Mesodermal cell (in vitro differentiated cells): Measurements from ENCODE around the gene CACNA1C.

Source experiments
- H3K27ac ChIP-seq: 2 replicates; pipeline ENCODE4 v1.7.0; 2013; ENCODE audit warnings: mild to moderate bottlenecking, low read depth, low read length, moderate library complexity; ENCODE audit not compliant: severe bottlenecking
- H3K36me3 ChIP-seq: 2 replicates; pipeline ENCODE4 v1.7.1; 2013; ENCODE audit warnings: mild to moderate bottlenecking, low read length, moderate library complexity; ENCODE audit not compliant: control insufficient read depth, insufficient read depth
- H3K4me1 ChIP-seq: one replicate; pipeline ENCODE4 v1.7.1; 2013; ENCODE audit warnings: mild to moderate bottlenecking, low read length; ENCODE audit not compliant: insufficient read depth, control insufficient read depth, poor library complexity, severe bottlenecking
- H3K4me3 ChIP-seq: 2 replicates; pipeline ENCODE4 v1.7.0; 2013; ENCODE audit warnings: low read length, control low read depth, mild to moderate bottlenecking; ENCODE audit not compliant: insufficient read depth, poor library complexity, severe bottlenecking; ENCODE audit errors: extremely low read depth
- H3K9me3 ChIP-seq: 2 replicates; pipeline ENCODE4 v1.7.1; 2013; ENCODE audit warnings: mild to moderate bottlenecking, low read length, moderate library complexity; ENCODE audit not compliant: control insufficient read depth
- WGBS, 2 experiments: methylation state at CpG; one replicate each; pipeline ENCODE4 v1.1.5; 2013; ENCODE audit warnings: missing lambda C conversion rate in 2 of 2; ENCODE audit not compliant: insufficient coverage in 2 of 2; 5-methylcytosine and 5-hydroxymethylcytosine counted together

CACNA1C gene

GRCh38 chr12:2642896-2643425 lies 590.2 kb downstream of the CACNA1C start:
- H3K27ac ChIP-seq, result no peak overlapping the region
- no peaks in the 10 kb centered on the region for H3K36me3 ChIP-seq
- no peak overlapping the region for H3K4me3 ChIP-seq
- WGBS, 2 experiments, result 86 to 87% methylated on average over 4 to 7 of the region's 7 CpGs
- no peaks in the 10 kb centered on the region for H3K9me3 ChIP-seq
- peaks cover 13% of the 10 kb centered on the region for H3K4me1 ChIP-seq

DNA sequence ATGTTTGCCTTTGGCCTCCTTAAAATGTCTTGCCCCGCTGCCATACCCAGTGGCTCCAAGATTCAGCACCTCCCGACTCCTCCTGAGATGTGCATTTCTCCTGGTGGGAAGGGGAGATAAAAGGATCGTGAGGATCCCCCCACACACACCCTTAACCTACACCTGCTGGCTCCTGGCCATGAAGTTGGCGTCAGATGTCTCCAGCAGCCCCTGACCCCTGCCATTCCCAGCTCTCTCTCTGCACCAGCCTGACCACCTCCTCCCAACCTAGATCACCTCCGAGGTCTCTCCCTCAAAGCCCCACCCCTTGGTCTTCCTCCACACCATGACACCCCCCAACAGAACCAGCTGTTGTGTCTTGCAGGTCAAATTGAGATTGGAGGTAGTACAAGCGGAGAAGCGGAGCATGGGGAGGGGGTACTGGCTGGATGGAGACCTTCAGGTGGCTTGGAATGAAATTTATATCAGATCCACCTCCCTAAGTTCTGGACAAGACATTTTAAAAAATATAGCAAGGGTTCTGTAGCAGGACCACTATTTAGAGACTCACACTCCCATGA lies 590.9 kb downstream of the CACNA1C start:
- 83 to 100% methylated on average over 1 of the region's 7 CpGs for WGBS, 2 experiments
- no peak overlapping the region for H3K4me3 ChIP-seq
- no peaks in the 10 kb centered on the region for H3K9me3 ChIP-seq
- H3K4me1 ChIP-seq, result peaks cover 13% of the 10 kb centered on the region
- H3K27ac ChIP-seq, result no peak overlapping the region
- H3K36me3 ChIP-seq, result no peaks in the 10 kb centered on the region

DNA sequence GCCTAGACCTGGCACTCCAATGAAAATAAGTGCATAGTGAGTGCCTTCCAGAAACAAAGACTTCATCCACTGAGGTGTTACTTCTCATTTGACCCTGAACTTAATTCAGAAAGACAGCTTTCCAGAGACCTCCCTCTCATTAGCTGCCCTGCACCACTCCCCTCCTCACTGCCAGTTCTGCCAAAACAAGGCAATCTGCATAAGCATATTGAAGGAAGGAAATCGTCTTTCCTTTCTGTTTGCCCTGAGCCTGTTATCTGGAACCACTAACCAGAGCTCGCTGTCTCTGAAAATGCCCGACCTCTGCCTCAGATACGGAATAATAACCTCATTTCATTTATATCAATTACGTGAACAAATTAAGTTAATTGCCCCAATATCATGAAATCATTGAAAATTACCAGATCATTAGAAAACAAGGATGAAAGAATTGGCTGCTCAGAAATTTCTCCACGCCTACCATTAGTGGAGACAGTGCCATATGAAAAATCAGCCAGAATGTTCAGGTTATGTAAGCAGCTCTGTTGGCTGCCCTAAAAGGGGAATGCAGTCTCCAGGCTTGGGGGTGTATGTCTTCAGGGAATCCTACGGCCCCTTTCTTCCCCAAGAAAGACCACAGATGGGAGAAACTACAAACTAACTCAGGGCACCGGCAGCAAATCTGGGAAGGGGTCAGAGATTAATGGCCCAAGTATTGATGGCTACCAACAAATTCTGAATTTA lies 592.1 kb downstream of the CACNA1C start:
- Histone ChIP-seq H3K4me3 (no peak overlapping the region), H3K9me3 (no peaks in the 10 kb centered on the region), H3K36me3 (no peaks in the 10 kb centered on the region), H3K27ac (no peak overlapping the region), H3K4me1 (peaks cover 10% of the 10 kb centered on the region)
- WGBS, 2 experiments, result 78 to 80% methylated on average over 3 to 5 of the region's 8 CpGs

- Histone ChIP-seq H3K36me3 (no peaks in the 10 kb centered on the region), H3K4me1 (peaks cover 5% of the 10 kb centered on the region), H3K4me3 (no peak overlapping the region), H3K9me3 (no peaks in the 10 kb centered on the region), H3K27ac (no peak overlapping the region)
- WGBS, 2 experiments, result 92 to 96% methylated on average over 8 of the region's 8 CpGs
Observed at GRCh38 chr12:2645460-2645859, 592.7 kb downstream of the CACNA1C start.

DNA sequence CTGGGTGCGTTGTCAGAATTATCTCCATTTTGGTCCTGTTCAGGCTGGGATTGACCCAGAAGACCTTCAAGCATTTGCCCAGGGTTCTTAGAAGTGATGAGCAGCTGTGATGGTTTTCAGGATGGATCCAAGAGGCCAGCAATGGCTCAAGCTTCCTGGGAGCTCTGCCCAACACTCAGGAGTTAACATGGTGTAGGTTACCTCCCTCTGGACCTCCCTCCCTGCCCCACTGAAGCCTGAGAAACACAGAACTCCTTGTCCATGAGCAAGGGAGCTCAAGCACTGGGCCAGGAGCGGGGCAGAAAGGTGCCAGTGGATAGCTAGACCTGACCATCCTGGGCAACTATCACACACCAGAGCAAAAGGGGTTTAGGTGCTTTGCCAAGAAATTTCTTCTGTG lies 593.6 kb downstream of the CACNA1C start:
- no peaks in the 10 kb centered on the region for H3K4me1 ChIP-seq
- H3K36me3 ChIP-seq, result no peaks in the 10 kb centered on the region
- H3K27ac ChIP-seq, result no peak overlapping the region
- no peak overlapping the region for H3K4me3 ChIP-seq
- no peaks in the 10 kb centered on the region for H3K9me3 ChIP-seq
- WGBS, 2 experiments, result 90 to 92% methylated on average over 2 of the region's 2 CpGs

DNA sequence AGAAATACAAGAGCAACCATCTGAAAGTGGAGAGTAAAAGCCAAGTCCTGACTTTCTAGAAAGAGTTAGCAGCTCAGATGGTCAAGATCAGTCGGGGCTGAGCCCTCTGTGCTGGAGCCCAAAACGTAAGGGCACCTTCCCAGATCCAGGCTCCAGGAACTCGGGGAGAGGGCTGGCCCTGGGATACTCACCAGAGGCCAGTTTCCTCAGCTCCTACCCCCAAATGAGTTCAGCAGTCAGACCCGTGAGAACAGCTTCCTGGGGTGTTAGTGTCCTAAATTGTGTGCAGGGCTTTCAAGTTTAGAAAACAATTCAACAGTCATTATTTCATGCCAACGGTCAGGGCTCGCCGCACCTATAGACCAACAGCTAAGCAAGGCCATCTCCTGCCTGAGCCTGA lies 594.4 kb downstream of the CACNA1C start:
- WGBS, 2 experiments, result 90 to 93% methylated on average over 3 to 6 of the region's 7 CpGs

DNA sequence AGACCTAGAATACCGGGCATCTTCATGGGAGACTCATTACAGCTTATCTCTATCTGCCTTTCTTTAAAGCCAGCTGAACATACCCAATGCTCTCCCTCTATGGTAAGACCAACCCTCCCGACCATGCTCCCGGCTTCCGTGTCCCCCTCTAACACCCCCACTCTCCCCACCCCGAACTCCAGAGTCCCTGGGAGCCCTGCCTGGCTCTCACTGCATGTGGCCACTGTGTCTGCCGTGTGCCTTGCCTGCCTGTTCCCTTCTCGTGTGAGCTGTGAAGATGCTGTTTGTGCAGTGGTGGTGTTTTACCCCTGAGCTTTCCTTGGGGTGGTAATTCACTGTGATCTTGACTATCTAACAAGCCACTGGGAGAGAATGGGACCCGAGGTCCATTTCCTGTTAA lies 595.6 kb downstream of the CACNA1C start:
- Histone ChIP-seq H3K9me3 (no peaks in the 10 kb centered on the region), H3K4me1 (no peaks in the 10 kb centered on the region), H3K36me3 (no peaks in the 10 kb centered on the region), H3K4me3 (no peak overlapping the region), H3K27ac (no peak overlapping the region)
- 88 to 93% methylated on average over 4 of the region's 8 CpGs for WGBS, 2 experiments

More for the DNA sequence above, 594.4 kb downstream of the CACNA1C start:
- Histone ChIP-seq H3K4me1 (no peaks in the 10 kb centered on the region), H3K9me3 (no peaks in the 10 kb centered on the region), H3K27ac (no peak overlapping the region), H3K4me3 (no peak overlapping the region), H3K36me3 (no peaks in the 10 kb centered on the region)

GRCh38 chr12:2649201-2650030 lies 596.6 kb downstream of the CACNA1C start:
- no peak overlapping the region for H3K4me3 ChIP-seq
- H3K27ac ChIP-seq, result no peak overlapping the region
- H3K36me3 ChIP-seq, result no peaks in the 10 kb centered on the region
- WGBS, 2 experiments, result 90 to 95% methylated on average over 10 to 11 of the region's 16 CpGs
- no peaks in the 10 kb centered on the region for H3K4me1 ChIP-seq
- no peaks in the 10 kb centered on the region for H3K9me3 ChIP-seq

DNA sequence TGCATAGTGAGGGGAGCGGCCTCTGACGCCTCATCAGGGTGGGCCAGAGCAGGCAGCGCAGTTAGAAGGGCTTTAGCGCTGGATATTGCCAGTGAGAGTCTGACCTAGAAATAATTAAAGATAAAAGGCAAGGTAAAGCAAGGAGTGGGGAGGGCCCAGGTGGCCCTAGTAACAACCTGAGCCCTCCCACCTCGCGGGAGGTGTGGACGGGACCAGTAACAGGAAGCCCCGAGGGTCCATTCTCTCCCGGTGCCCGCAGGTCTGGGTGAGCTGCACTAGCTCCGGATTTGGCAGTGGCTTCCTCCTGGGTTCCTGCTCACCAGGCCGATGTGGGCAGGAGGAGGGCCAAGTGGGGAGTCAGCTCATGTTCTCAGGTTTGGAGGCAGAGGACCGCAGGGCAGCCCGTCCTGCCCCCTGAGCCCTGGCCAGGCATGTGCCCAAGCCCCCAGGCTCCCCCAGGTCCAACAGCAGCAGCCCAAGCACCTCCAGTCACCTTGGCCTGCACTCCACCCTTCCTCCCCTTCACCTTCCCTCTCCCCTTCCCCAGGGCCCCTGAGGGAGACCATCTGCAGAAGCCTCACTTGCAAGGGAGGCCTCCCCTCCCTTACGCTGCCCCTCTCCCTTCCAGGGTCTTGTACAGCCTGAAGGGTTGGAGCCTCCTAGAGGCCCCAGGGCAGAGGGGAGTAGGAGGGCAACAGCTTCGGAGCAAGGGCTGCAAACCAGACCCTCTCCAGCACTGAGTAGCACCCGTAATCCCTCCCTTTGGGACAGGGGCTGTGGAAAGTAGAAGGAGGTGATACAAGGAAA lies 597.7 kb downstream of the CACNA1C start:
- Histone ChIP-seq H3K9me3 (no peaks in the 10 kb centered on the region), H3K4me1 (no peaks in the 10 kb centered on the region), H3K27ac (no peak overlapping the region), H3K4me3 (no peak overlapping the region), H3K36me3 (no peaks in the 10 kb centered on the region)
- WGBS, 2 experiments, result 71 to 78% methylated on average over 10 to 14 of the region's 17 CpGs
